HL-60/S4 (cell line): ENCODE data around the gene CACNA2D3.

Experiments used
- in situ Hi-C: fragments of 300-500 bp; cut with MboI; formaldehyde crosslinking; loops from 2 replicates; pipeline ENCODE4 v1.14.3; 2022; ENCODE audit warnings: low sequenced_read_pairs

The CACNA2D3 gene

DNA sequence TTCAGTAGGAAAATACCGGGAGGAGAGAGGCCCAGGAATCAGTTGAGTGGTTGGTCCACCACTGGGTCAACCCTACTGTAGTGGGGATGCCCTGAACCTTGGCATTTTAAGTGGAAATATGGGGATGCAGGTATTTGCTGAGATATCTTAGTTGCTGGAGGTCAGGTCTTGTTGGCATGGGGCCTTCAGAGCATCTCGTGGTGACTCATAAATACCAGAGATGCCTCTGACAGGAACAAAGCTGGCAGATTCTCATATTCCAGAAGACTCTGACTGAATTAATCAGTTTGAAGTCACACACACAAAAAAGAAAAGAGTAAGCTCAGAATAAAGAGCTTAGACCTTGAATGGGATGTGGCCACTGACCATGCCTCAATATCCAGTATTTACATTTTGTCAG is 91.6 kb downstream of the CACNA2D3 start:
- in situ Hi-C loops = no loop called here

DNA sequence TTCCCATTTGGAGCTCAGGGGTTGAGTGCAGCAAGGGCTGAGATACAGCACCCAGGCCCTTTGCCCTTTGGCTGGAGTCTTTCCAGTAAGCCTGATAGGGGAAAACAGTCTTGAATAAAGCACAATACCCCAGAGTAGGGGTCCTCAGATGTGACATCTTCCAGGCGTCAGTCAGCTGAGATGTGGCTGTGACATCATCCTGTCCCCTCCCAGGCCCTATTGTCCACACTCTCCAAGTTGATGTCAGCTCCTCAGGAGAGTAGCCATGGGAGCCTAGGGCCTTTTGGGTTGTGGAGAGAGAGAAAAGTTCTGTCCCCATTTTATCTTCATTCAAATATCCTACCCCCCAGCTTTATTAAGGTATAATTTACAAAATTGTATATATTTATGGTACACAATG is 92.5 kb downstream of the CACNA2D3 start:
- in situ Hi-C loops = no loop called here

DNA sequence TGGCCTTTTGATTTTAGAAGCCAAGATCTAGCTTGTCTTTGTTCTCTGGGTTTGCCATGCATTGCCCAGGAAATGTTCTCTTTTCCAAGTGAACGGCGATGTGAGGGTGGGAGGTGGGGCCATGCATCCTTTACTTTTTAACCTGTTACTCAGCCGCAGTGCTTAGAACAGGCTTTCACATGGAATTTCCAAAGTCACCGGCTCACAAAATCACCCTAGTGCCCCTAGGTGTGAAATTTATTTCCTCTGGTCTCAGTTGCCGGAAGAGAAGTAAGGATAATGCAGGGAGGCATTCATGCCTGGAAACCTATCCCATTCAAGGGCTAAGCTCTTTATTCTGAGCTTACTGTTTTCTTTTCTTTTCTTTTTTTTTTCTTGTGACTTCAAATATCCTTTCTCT is 93.2 kb downstream of the CACNA2D3 start:
- in situ Hi-C loops = no loop called here

DNA sequence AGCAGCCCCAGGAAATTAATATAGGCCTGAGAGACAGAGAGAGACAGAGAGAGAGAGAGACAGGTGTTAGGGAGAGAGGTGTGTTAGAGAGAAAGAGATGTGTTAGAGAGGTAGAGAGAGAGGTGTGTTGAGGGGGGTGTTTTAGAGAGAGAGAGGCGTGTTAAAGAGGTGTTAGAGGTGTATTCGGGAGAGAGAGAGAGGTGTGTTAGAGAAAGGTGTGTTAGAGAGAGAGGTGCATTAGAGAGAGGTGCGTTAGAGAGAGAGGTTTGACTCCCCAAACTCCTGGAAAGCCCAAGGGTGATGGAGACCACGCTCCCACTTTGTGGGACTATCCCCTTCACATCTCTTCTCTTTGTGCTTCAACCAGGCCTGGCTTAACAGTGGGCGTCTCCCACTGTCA is 95.5 kb downstream of the CACNA2D3 start:
- in situ Hi-C loops = no loop called here

DNA sequence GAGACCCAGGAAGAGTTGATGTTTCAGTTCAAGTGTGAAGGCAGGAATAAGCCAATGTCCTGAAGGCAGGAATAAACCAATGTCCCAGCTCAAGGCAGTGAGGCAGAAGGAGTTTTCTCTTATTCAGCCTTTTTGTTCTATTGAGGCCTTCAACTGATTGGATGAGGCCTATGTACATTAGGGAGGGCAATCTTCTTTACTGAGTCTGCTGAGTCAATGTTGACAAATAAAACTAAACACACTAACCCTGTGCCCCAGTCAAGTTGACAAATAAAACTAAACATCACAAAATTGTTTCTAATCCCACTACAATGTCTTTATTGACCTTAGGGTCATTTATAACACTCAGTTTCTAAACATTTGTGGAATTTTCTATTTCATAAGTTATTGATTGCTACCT is 100.0 kb downstream of the CACNA2D3 start:
- in situ Hi-C loops = no loop called here

DNA sequence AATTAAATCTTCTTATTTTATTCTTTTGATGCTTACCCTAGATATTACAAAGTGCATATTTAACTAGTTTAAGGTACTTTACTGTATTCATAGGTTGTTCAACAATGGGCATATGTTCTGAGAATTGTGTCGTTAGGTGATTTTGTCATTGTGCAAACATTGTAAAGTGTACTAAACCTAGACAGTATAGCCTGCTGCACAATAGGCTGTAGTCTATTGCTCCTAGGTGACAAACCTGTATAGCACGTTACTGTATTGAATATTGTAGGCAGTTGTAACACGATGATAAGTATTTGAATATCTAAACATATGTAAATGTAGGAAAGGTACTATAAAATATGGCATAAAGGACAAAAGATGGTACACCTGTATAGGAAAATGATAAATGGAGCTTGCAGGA is 100.7 kb downstream of the CACNA2D3 start:
- in situ Hi-C loops = no loop called here

DNA sequence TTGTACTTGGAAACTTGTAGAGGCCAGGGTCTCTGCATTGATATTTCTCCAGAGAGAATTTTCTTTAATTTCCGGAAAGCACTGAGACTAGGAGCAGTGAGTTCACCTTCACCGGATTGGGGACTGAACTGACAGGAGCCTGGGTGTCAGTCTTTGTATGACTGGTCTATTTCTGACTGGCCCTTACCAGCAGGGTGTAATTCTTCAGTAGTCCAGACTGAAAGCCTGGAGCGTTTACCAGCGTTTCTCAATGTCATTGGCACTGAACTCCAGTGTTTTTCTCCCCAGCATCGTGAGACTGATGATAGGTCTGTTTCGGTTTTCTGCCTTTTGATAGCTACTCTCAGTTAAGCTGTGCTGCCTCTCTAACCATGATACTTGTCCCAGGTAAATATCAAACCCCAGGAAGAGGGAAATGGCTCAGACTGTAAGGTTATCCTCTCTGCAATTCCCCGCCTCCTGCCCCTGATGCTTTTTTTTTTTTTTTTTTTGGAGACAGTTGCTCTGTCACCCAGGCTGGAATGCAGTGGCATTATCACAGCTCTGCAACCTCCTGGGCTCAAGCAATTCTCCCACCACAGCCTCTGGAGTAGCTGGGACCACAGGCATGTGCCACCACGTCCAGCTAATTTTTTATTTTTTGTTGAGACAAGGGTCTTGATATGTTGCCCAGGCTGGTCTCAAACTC is 103.6 kb downstream of the CACNA2D3 start:
- in situ Hi-C loops = no loop called here

DNA sequence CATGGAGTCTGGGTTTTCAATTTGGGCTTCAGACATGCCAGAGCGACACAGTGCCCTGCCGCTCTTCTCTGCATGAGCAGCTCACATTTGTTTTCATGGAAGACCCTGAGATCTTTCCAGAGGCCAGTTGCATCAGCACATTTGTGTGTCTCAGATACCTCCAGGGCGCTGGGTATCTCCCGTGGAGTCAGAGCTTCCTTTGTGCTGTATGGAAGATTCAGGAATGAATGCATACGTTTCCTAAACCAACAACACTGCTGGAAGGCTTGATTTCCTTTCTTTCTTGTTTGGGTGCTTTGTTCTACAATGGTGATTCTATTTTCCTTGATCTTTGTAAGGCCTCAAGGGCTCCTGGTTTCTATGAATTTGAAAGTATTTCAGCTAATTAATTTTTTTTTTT is 106.5 kb downstream of the CACNA2D3 start:
- in situ Hi-C loops = no loop called here

DNA sequence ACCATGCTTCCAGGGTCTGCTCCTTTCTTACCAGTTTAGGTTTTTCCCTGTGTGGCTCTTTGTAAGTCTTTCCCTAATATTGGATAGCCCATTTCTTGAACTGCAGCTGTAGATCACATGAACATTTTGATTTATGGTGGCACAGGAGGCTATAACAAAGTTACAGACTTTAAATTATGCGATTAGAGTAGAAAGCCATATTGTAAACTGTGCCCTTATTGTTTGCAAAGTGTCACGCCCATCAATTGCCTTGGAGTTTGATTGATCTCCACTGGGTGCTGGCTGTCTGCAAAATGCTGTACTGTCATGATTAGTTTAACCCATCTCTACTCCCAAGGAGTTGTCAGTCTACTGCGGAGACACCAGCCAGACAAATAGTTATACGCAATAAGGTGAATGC is 110.3 kb downstream of the CACNA2D3 start:
- in situ Hi-C loops = no loop called here

DNA sequence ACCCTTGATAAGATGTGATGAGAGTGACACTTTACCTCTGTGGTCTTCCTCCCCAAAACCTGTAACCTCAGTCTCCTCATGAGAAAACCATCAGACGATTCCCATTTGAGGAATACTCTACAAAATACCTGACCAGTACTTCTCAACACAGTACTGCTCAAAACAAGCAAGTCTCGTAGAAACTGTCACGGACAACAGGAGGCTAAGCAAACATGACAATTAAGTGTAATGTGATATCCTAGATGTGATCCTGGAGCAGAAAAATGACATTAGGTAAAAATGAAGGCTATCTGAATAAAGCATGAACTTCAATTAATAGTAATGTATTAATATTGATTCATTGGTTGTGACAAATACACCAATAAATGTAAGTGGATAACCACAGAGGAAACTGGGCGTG is 113.6 kb downstream of the CACNA2D3 start:
- in situ Hi-C loops = no loop called here

DNA sequence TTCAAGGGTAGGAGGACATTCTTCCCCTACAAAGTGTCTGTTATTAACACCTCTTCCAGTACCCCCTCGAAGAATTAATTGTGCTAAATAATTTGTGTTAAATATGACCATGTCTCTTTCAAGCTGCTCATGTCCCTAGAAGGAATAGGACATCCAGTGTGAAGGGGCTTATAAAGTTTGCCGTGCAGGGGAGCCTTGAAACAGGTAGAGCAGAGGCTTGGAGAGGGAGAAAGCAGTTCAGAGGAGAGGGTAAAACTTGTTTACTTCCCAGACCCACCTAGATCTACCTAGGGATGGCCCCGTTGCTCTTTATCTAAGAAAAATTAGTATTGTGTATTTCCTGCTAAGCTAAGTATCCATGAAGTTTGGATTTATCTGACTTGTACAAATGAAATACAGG is 114.8 kb downstream of the CACNA2D3 start:
- in situ Hi-C loops = no loop called here

DNA sequence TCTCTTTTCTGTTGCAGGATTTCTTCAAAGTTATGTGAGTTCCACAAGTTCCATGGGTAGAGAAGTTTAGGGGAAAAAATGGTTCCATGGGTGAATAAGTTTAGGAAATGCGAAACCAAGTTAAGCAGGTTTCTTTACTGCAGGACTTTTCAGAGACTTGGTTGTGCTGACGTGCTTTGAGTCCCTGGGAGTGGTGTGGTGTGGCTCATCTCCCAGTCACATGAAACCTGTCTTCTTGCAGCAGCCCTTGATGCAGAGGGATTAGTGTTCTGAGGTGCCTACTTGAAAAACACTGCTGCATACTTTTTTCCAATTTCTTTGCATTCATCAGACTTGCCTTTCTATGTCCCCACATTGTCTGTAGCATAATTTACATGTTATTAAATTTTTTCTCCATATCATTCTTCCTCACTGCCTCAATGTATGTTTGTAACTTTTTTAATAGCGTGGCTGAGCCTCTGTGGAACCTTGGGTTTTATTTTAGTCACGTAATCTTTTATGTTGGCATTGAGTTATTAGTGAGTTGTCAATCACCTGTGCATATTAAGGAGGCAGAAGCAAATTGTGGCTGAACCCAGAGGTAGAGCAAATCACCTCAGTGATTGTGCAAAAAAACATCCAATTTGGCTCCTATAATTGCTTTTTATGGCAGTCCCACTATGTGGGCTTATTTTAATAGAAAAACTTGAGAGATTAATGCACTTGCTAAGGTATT is 115.6 kb downstream of the CACNA2D3 start:
- in situ Hi-C loops = no loop called here

DNA sequence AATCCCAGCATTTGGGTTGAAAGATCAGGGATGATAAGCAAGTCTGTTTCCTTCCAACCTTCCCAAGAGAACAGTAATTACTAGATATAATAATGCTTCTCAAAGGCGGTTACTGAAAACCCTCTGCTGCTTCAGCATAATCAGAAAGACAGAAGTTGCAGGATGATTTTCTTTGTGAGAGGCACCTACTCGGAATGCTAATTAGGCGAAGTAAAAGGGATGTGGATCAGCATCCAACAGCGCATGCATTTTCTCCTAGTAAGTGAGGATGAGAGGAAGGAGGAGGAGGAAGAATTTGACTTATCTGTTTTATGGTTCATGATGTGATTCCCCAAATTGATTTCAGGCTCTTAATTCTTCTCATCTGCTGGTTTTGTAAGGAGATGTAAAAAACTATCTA is 118.0 kb downstream of the CACNA2D3 start:
- in situ Hi-C loops = no loop called here

DNA sequence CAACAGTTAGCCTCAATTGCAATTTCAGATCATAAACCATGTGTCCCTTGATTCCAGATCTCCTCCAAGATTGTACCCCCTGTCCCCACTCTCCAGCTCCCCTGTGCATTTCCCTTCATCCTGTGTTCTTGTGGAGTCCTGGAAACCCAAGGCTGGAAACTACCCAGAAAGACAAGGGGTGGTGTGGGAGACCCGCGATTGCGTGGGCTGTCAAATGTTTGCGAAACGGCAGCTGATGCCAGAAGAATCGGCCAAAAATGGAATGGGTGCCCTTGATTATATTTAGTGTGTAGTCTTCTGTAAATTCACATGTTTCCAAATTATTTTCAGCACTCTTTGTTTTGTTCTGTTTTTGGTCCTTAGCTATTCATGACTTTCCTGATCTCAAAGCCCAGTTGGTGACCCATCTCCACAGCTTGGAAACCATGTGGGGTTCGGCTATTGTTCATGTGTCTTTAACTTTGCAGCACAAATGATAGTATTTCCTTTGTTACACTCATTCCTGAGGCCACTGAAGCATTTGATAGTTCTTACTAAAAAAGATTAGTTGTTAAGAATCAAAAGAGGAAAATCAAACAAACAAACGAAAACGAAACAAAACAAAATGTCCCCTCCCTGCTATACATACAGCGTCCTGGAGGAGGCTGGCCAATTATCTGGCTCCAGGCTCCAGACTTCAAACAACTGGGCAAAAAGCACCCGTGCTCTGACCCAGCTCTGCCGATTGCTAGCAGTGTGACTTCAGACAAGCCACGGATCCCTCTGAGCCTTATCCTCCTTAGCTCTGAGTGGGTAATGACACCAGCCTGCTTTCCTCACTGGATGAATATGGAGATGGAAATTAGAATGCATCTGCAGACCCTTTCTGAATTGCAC is 120.9 kb downstream of the CACNA2D3 start:
- in situ Hi-C loops = no loop called here

DNA sequence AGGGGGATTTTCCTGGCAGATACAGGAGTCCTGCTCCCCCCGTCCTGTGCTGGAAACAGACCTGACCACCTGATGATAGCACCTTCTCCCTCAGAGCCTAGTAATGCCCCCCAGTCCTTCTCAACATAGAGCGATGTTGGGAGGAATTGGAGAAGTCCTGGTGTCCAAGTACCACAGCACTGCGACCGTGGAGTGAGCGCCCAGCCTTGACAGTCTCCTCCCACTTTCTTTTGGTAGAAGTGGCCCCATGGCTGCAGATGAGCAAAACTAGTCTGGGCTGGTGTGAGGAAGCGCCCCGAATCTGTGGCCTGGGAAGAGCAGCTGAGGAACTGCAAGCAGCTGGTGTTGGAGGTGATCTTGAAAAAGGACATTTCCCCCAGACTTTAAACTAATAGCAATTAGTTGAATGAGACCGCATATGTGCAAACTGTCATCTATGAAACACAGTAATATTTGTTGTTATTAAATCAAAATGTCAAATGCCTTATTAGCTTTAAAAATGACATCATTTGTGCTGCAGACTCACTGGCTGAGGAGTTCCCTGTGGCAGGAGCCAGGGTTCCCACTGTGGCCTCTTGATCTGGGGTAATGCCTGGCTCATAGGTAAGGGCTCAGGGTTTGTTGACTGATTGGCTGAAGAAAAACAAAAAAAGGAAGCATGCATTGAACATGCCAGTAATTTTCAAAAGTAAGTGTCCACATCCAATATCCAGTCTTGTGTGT is 121.8 kb downstream of the CACNA2D3 start:
- in situ Hi-C loops = no loop called here

DNA sequence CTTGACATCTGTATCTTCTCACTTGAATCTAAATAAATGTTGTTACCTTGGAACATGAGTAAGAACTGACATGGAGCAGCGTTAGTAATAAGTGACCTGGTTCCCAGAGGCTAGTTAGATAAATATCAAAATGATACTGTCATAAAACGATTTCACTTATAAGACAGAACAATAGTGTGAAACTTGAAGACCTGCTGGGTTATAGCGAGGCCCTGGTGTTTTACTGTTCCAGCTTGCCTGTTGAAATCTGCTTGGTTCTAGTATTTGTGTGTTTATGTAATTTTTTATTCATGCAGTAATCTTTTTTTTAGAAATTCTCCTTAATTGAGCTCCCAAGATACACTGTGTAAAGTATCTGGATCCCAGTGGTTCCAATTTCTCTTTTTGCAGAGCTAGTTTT is 129.4 kb downstream of the CACNA2D3 start:
- in situ Hi-C loops = no loop called here

DNA sequence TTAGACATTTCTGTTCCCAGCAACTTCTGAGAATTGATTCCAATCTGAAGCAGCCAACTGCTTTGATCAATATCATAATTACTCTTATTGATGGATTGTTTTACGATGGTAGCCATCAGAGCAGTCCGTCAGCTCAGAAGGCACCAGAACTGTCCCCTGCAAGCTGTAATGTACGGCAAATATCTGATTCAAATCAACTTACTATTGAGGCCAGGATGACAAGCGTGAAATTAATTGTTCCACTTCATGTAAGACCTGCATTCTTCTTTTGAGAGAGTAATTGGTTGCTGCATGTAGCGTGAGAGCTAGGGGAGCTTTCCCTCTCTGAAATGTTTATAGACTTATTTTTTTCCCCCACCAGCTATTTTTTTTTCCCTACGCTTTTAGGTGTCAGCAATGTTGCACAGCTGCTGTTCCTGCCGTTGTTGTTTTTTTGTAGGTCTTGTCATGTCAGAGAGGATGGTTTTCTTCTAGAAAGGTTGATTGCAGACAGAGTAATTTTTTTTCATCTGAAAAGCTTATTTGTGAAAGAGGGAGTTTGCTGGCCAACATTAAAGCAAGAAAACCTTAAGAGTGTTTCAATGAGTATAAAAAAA is 134.9 kb downstream of the CACNA2D3 start:
- in situ Hi-C loops = no loop called here

DNA sequence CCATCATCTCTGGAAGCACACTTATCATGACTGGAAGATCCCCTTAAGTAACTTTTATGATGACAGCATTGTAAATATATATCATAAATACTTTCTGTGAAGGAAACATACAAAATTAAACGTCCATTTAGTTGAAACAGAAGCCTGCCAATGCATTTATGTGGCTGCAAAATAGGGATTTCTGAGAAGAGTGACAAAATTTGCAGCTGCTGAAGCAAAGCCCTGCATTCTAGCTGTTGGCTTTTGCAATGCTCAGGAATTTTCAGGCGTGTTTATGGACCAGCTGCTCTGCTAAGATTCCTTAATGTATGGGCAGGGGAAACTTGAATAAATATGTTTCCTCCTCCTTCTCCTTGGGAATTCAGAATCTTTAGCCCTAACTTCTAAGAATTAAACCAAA is 137.3 kb downstream of the CACNA2D3 start:
- in situ Hi-C loops = no loop called here

DNA sequence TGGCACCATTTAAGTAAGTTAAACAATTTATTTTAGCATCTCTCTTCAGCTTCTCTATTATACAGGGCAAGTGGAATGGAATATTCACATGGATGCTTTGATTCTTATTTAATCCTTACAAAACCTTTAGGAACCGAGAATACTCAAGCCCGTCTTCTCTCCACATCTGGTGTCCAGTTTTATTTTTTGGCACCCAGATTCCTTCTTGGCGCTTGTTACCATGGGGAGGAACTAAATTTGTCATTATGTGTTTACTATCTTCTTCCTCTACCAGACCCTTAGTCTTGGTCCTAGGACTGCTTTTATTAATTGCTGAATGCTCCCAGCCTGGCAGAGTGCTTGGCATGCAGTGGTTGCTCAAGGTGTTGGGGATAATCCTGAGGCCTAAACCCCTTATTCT is 138.8 kb downstream of the CACNA2D3 start:
- in situ Hi-C loops = no loop called here

DNA sequence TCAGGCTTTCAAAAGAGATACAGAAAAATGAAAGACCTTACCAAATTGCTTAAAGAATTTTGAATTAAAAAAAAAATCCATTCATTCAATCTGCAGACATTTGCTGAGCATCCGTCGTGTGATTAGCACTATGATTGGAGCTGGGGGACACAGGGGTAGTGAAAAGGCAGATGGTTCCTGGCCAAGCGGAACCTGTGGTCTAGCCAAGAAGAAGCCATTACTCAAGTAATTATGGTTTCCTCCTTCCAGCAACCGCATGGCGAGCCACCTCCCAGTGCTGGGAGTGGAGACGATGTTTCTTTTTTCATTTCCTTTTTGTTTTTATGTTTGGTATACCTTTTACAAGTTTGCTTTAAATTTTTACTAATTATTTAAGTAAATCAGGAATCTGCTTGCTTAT is 140.2 kb downstream of the CACNA2D3 start:
- in situ Hi-C loops = no loop called here

DNA sequence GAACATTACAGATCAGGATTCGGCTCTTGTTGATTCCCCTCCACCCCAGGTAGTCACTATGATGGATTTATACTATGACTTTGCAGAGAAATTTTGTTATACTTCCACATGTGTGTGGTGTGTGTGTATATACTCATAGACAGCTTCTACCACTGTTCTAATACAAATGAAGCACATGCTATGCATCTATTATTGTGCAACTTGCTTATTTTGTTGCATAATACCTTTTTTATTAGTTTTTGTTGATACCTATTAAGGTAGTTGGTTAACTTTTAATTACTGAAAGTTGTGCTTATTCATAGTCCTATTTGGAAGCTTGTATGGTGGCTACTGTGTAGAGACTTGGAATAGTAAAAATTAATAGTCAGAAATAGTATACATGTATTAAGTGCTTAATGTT is 140.6 kb downstream of the CACNA2D3 start:
- in situ Hi-C loops = no loop called here
